NCI-H1694 treated with DMSO at 0.1 percent for 48 hours (cell line): ENCODE measurements around the gene TRIM54.
"Not testable (repeated sequence)": the region's sequence is repeated elsewhere in the genome, so short reads cannot be mapped to it uniquely, and the experiment has no call there.

Source experiments
- DNase-seq: peaks from one replicate; lab custom pipeline; 2025; lab: John Stamatoyannopoulos, UW

TRIM54 gene

GRCh38 chr2:27284996-27285395 lies 2.8 kb downstream of the TRIM54 start:
- DNase-seq: no peak

- DNase-seq: no peak
Observed at GRCh38 chr2:27285481-27285880, 3.3 kb downstream of the TRIM54 start.

- no peak for DNase-seq
Observed at GRCh38 chr2:27288610-27289009, 6.4 kb downstream of the TRIM54 start.

- no peak for DNase-seq
Observed at GRCh38 chr2:27290549-27290948, 8.3 kb downstream of the TRIM54 start.

- no peak for DNase-seq
Observed at GRCh38 chr2:27291865-27292264, 9.6 kb downstream of the TRIM54 start.

- no peak for DNase-seq
Observed at GRCh38 chr2:27294928-27295327, 12.7 kb downstream of the TRIM54 start.

GRCh38 chr2:27296481-27296880 lies 14.3 kb downstream of the TRIM54 start:
- DNase-seq: no peak

- DNase-seq: no peak
Observed at GRCh38 chr2:27297195-27297594, 15.0 kb downstream of the TRIM54 start.

GRCh38 chr2:27298391-27299080 lies 16.3 kb downstream of the TRIM54 start:
- DNase-seq: no peak

- DNase-seq: not testable (repeated sequence)
Observed at GRCh38 chr2:27300606-27301005, 18.4 kb downstream of the TRIM54 start.

GRCh38 chr2:27303093-27304025 lies 21.1 kb downstream of the TRIM54 start:
- peak; percentile 87 for DNase-seq

GRCh38 chr2:27304488-27305240 lies 22.4 kb downstream of the TRIM54 start:
- DNase-seq: no peak

GRCh38 chr2:27305516-27305915 lies 23.3 kb downstream of the TRIM54 start:
- DNase-seq: no peak

- DNase-seq: no peak
Observed at GRCh38 chr2:27306136-27306535, 23.9 kb downstream of the TRIM54 start.

- peak; percentile 20 for DNase-seq
Observed at GRCh38 chr2:27306573-27307286, 24.5 kb downstream of the TRIM54 start.

- DNase-seq: no peak
Observed at GRCh38 chr2:27307287-27307544, 25.0 kb downstream of the TRIM54 start.

GRCh38 chr2:27307545-27308358 lies 25.5 kb downstream of the TRIM54 start:
- DNase-seq: no peak

- DNase-seq: no peak
Observed at GRCh38 chr2:27308359-27308881, 26.2 kb downstream of the TRIM54 start, which contains the start of gene UCN. Gene UCN, minus strand, starts transcription at chr2:27308445. Its CDS starts 550 bp downstream, at chr2:27307895.

- DNase-seq: no peak
Observed at GRCh38 chr2:27309651-27310050, 27.4 kb downstream of the TRIM54 start.

- DNase-seq: no peak
Observed at GRCh38 chr2:27312152-27312551, 29.9 kb downstream of the TRIM54 start.
